Embryonic facial prominence (tissue), 1 donor: ENCODE data around the gene TRIM9.

ENCODE experiments used
- DNase-seq: peaks from one replicate; pipeline ENCODE4 v3.0.0-alpha.2; 2016; ENCODE audit errors: extremely low spot score

The TRIM9 gene

DNA sequence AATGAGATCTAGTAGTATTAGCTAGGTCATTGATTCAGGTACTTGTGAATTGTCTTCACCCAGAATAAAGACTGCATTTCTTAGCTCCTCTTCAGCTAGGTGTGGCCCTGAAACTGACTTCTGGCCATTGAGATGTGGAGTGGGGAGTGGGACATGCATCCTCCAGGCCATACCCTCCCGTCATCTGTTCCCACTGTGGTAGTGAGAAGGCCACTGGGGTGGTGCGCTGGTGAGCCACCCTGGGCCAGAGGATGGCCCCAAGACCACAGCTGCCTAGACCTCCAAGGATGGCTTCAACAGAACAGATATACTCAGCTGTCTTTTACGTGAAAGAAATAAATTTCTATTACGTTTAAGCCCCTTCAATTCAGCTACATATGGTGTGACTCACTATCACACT is 36.5 kb downstream of the TRIM9 start:
- no peak for DNase-seq

DNA sequence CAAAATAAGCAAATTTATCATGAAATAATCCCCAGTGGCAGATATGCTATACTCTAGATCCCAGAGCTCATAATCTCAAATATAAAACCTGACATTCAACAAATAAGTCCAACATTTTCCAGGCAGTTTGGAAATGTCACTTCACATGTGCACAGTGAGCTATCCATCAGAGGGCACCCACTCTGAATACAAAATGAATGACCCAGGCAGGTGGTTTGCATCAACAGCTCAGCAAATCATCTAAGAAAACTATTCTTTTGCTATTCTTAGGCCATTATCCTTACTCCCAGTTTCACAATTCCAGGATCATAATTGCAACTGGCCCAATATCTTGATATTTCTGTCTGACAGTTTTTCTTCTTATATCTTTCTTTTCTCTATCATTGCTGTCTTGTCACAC is 38.5 kb downstream of the TRIM9 start:
- DNase-seq = no peak

DNA sequence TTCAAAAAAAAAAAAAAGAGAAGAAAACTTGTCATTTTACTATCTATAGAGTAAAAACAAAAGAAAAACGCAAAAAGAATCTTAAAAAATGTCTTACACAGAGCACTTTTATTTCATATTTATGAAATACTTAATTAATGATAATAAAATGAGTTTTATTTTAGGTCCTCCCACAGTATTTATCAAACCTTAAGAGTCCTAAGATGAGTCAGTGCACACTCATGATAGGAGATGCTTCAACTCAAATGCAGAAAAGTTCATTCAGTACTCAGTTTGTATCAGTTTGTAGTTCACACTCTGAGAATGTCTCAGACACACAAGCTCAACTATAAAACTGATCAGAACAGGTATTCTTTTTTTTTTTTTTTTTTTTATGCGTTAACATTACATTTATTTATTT is 41.7 kb downstream of the TRIM9 start:
- DNase-seq = no peak

DNA sequence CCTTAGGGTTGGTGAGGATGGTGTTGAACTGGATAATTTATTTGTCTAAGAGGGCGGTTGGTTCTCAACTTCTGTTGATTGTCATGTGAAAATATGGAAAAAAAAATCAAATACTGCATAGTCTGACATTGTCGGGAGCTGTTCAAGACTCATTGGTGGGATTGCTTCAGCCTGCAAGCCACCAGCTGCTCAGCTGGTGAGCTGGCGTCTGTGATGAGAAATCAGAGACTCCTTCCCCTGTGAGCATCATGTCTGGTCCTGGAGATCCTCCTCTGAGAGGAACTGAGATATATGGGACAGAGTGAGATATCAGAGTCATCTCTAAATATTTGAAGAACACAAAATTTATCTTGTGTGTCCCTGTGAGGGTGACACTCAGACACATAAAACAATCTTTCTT is 49.9 kb downstream of the TRIM9 start:
- no peak for DNase-seq

DNA sequence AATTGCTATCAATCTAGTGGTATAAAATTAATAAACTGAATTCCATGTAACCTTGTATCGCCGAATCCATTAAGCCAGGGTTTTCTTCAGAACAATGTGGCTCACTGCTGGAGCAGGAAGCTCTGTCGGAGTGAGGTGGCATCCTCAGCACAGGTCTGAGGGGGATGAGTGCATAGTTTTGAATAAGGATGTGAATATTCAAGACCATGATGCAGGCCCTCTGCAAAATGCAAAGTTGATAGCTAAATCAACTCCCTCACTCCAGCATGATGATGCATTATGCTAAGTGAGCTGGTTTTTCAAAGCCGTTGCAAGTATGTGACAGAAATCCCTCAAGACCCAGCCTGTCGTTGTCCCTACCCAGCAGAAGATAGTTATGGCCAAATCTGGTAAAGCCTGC is 53.0 kb downstream of the TRIM9 start:
- DNase-seq = no peak

DNA sequence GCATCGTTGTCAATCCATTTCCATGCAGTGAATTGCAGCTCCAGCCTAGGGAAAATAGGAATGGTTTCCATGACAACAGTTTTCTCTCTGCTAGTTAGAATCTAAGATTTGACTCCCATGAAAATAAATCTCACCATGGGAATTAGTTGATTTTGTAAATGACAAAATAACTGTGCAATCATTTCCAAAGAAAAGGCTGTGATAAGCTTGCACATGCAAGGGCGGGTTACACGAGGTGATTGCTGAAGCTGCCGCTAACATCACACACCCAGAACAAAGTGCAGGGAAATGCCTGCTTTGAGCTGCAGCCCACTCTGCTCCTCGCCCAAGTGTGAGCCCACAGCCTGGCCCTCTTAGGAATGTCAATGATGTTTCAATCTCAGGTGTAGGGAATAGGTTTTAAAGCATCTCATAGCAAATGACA is 53.8 kb downstream of the TRIM9 start:
- no peak for DNase-seq

DNA sequence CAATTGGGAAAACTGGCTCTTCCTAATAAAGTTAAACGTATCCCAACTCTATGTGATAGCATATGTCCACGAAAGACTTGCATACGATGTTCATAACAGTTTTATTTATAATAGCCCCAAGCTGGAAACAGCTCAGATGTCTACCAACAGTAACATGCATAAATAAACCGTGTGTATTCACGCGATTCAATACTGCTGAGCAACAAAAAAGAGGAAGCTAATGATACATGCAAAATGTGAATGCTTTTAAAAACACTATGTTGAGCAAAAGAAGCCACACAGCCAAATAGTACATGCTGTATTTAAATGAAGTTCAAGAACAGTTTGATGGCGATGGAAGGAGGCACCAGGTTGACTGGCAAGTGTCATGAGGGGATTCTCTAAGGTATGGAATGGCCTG is 55.7 kb downstream of the TRIM9 start:
- DNase-seq = no peak

DNA sequence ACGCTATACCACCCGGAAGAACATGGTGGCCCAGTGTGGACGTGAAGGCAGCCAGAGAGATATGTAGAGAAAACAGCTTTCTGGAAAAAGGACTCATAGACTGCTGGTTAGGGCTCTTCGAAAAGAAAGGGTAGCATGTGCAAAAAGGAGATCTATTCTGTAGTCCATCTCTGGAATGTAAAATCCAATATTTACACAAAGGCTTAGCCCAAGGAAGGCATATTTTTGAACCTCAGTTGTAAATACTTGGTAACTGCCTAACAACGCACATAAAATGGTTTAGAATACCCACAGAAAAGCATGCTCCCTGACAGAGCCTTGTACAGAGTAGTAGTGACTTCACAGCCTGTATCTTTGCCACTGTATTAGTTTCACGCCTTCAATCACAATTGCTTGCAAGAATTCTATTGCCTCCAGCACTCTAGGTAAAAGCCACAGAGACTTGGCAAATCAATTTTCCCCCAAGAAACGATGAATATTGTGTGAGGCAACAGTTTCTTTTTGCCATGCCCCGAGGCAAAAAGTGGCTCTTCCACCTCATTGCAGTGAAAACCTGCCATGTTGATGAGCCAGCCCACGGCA is 59.2 kb downstream of the TRIM9 start:
- DNase-seq = no peak

DNA sequence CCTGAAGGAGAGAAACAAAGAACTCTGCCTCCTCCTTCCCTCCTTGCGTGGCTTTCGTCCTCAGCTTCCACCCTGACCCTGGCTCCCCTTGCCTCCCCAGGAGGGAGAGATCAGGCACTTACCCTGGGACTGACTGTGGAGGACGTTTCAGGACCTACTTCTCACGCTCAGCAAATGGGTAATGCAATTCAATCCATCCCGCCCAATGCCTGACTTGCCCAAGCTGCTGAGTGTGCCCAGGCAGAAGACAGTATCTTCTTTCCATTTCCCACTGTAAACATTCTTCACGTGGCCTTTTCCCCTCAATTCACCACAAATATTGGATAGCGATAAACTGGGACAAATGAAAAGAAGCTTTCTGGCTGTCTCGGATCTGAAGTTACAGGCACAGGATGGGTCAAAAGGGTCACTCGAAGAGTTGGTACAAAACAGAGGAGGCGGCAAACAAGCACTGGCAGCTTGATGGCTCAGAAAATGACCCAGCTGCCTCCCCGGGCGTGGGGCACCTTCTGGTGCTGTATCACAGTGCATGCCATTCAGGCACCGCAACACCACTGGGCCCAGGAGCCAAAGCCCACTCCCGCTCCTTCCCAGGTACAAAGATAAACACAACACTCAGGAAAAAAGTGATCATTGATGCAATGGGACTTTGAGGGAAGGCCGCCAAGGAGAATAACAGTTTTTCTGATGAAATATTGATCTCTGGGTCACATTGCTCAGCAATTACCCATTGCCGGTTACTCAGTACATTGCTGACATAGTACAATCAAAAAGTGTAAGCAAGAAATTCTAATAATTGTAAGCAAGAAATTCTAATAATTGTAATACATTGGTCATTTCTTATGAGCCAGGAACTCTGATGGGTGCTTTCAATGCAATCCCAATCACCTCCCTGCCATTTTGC is 65.8 kb downstream of the TRIM9 start:
- DNase-seq = no peak

DNA sequence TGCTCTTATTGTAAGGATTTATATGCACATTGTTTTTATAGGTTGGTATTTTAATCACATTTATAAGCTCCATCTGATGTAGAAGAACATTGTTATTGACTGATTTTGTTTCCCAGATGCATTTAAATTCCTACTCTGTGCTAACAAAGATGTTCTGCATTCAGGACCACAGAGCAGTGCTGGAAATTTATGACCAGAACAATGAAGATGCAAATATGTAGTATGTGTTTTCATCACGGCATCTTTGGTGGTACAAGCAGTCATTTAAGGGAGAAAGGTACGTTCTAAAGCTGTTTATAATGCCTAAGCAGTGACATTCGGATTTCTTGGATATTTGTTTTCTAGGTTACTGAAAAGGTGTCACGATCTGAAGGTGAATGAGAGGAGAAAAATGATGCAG is 66.5 kb downstream of the TRIM9 start:
- DNase-seq = no peak

DNA sequence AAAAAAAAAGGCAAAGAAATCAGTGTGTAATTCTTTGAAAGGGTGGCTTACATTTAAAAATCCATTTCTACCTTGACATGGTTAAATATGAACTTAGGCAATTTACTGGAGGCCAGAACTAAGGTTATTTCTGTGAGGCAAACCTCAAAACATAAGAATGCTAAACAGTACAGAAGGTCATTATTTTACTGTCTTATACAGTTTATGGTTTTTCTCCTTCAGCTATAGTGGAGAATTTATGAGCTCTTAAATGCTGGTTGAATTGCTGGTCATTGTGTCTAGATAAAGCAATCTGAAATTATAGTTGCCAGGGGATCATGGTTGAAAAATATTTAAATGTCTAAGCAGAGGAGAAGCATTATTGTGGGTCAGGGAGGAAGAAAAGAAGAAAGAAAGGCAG is 70.5 kb downstream of the TRIM9 start:
- no peak for DNase-seq

DNA sequence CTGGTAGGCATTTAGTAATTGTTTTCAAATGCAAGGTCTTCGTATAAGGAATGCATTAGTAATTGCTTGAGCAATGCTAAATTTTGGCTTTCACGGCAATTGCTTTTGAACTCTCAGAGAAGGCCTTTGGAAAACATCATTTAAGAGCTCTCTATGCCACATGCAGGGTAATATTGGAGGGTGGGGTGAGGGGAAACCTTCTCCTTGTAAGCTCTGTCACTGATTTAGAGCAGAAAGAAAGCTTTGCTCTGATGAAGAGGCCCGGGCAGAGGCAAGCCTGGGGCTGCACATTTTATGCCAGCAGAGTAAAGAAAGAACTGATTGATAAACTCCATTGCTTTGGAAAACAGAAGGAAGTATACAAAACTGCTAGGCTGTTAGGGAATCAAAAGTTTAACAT is 70.9 kb downstream of the TRIM9 start:
- no peak for DNase-seq

DNA sequence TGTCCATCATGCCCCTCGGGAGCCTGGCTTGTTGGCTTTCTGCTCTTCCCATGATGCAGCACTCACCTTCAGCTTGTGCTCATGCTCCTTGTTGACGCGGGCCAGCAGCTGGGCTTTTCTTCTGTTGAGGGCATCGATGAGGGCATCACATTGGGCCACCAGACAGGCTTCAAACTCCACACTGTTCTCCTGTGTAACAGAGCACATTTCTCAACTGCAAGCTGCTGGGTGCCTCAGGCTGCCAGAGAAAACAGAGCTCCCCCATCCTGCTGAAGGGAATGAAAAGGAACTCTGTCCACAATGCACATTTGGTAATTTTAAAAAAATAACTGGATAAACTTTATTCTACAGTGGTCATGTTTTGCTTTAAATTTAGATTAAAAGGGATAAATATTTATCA is 72.1 kb downstream of the TRIM9 start:
- no peak for DNase-seq

DNA sequence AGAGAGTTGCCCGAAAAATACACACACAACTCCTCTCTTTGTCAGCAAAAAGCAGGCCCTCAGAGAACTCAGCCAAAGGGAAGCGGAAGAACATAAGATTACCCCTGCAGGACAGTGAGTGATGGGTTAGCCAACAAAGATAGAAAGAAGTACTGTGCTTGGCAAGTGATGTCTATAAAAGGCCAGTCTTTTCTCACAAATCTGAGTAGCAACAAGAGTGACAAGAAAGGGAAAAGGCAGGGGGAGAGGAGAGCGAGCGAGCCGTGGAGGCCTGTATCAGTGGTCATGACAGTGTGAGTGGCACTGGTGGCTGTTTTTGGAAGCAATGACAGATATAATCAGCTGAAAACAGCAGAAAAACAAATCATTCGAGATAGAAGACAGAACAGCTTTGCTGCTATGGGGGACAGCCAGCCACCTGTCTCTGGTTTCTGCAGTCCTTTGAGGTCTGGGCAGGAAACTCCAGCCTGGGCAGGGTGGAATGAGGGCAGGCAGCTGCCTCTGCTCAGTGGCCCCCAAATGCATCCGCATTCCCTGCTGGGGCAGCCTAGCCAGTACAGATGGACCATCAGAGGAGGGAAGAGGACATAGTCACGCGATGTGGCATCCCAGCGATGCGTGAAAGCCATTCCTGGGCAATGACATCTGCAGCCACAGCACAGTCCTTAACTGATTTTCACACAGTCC is 74.7 kb downstream of the TRIM9 start:
- no peak for DNase-seq

DNA sequence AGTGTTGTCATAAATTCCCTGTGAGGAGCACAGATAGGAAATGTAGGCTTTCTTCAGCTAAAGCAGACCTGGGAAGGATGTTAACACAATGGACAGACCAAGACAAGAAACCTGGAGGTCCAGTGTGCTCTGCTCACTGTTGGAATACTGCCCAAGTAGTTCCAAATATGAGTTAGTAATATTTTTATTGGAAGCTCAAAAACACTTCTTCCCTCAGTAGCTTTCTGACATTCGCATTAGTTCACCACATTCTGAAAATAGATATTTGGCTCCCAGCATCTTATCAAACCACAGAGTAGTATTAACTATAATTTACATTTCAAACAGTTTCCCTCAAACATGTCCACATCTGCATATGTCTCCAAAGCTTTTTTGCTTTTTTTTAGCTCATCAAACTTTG is 75.8 kb downstream of the TRIM9 start:
- no peak for DNase-seq

DNA sequence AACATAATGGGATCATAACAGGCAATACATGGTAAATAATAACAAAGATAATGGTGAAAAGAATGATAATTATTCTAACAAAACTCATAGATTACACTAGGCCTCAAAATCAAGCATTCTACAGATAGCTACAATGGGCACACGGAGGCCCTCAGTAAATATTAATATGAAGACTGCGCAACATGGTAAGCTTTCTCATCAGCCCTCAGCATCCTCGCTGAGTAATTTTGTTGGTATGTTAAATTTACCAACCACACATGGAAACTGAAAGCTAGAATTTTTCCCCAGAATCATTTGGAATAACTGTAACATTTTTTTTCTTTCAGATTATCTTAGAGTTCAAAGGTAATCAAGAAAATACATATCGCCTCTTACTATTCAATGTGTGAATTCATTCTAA is 76.4 kb downstream of the TRIM9 start:
- DNase-seq = no peak

DNA sequence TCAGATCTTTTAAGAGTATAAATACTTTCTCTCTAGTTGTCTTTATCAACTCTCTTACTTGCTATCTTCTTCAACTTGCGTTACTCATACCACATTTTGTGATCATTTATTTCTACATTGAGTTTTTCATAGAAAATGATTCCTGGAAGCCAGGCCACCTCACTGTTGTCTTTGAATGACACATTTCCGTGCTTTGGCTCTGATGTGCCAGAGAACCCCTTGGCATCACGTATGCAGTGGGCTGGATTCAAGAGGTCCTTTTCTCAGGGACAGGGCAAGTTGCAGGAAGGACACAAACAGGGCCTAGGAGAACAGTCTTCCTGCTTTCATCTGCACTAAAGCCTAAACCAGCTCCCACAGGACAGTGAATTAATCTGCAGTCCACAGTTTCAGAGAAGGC is 80.3 kb downstream of the TRIM9 start:
- no peak for DNase-seq

DNA sequence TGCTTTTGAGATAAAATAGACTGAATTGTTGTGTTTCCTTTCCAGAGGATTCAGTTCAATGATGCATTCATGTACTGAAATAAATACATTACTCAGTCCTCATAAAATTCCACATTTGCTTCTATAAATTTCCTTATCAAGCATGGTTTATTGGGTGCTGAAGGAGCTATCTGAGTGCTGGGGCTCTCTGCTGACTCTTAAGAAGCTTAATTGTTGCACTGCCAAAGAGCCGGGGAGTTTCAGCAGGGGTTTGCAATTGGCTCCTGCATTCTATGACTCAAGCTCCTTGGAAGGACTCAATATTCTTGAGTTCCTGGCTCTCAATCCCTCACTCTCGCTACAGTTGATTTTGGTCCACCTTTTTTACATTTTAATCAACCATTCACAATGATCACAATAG is 80.8 kb downstream of the TRIM9 start:
- DNase-seq = no peak

DNA sequence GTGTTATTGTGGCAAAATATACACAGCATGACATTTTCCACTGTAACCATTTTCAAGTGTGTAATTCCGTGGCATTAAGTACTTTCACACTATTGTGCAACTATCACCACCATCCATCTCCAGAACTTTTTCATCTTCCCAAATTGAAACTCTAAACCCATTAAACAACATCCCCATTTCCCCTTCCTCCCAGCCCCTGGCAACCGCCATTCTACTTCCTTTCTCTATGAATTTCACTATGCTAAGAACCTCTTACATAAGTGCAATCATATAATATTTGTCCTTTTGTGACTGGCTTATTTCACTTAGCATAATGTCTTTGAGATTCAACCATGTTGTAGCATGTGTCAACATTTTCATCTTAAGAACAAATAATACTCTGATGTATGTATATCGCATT is 82.8 kb downstream of the TRIM9 start:
- no peak for DNase-seq

DNA sequence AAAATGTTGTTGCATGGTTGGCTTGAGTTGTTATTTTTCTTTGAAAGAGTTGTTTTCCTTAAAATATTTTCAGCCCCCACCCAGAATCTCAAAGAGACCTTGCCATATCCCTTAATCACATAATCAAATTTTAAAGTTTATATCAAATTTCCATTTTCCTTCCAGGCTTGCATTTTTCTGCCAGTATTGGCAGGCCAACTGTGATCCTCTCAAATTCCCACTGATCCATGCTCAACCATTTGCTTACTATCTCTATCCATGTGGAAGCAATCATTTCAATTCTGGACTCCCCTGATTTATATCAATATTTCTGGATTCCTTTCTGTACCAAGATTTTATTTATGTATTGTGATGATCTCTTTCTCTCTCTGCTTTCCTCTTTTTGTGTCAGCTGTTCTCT is 86.5 kb downstream of the TRIM9 start:
- DNase-seq = peak; percentile 51

DNA sequence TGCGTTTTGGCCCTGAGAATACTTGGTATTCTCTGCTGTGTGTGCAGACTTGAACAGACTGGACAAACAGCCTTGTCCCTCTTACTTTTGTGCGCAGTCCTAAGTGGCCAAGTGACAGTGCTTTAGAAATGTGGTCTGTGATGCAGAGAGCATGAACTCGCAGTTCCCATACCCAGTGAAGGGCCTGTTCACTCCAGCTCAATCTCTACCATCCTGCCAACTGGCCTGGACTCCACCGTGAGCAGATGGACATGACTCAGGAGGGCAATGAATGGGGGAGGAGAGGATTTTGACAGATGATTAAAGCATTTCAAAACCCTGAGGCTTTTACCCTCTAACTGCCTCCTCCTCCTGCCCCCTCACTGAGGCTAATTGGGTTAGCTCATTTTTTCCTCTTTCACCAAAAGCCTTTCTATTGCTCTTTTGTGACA is 88.1 kb downstream of the TRIM9 start:
- no peak for DNase-seq

DNA sequence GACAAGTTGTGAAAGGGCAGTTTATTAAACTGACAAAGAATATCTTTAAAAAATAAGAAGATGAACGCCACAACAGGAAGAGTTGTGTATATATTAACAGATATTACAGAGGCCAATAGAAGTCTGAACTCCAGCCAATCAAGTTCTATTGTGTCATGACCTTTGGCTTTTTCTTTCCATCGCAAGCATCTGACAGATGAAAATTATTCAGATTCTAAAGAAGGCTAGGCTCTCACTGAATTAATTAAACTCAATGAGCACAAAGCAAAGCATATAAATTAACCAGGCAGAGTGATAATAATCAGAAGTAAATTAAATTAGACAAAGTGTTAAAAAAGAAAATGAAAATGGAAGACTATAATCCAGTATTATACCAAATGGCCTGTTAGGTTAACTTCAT is 88.6 kb downstream of the TRIM9 start:
- DNase-seq = no peak
